ENCODE measurements around the gene FAAP20. TPM values are rescaled to one million over a fixed set of nuclear protein-coding genes. Genes with fewer than 3 reads are reported as not detected.

The FAAP20 gene
- total RNA-seq, 4 donors from 2014 or later, result 19.4 to 84.5 (median 34.9) TPM

- TF ChIP-seq POLR2A (IDR thresholded peaks at IDR 0.05) (no peak), POLR2AphosphoS5 (IDR thresholded peaks at IDR 0.05) (peak in 1 of 3 donors; percentile 6), CTCF (IDR thresholded peaks at IDR 0.05) (no peak), EP300 (IDR thresholded peaks at IDR 0.05; ENCODE audit: low read depth) (no peak)
- Histone ChIP-seq H3K9me3 (no peaks in the 10 kb centered on the region), H3K36me3 (no peaks in the 10 kb centered on the region), H3K4me1 (peaks cover 44 to 66% (median 55%) of the 10 kb centered on the region in 4 donors), H3K27me3 (no peaks in the 10 kb centered on the region), H3K27ac (peak overlapping the region; percentile 76 to 92 (median 90)), H3K4me3 (no peak overlapping the region)
- 32 to 49% methylated on average over 5 to 24 of the region's 24 CpGs for WGBS, 2 donors (ENCODE audit: low coverage in 1 of 2)
- intact Hi-C loops (cut with DNase I; ENCODE audit: low total_unique reads) (no loop called here), in situ Hi-C loops (cut with MboI; ENCODE audit: low pct_ligation_motif_present in 1 of 4, low pct_unique_long_range_greater_than_20kb in 1 of 4, low sequenced_read_pairs in 3 of 4) (loop anchor here in 3 of 4 donors (10.0 to 25.0 kb wide), 2 partner anchors 104 to 166 kb away; no protein-coding TSS in a partner anchor)
- DNase-seq, result peak; percentile 62
Observed at GRCh38 chr1:2208309-2209239, 14.0 kb upstream of the FAAP20 start.

- WGBS, 2 donors (ENCODE audit: low coverage in 1 of 2), result 60 to 74% methylated on average over 1 to 16 of the region's 16 CpGs
- DNase-seq, result no peak
- H3K27ac ChIP-seq, result peak overlapping the region; percentile 76 to 92 (median 90)
- H3K9me3 ChIP-seq, result no peaks in the 10 kb centered on the region
- H3K36me3 ChIP-seq, result no peaks in the 10 kb centered on the region
- TF ChIP-seq CTCF (IDR thresholded peaks at IDR 0.05), result no peak
- TF ChIP-seq POLR2A (IDR thresholded peaks at IDR 0.05), result no peak
- TF ChIP-seq POLR2AphosphoS5 (IDR thresholded peaks at IDR 0.05), result no peak
- TF ChIP-seq EP300 (IDR thresholded peaks at IDR 0.05; ENCODE audit: low read depth), result no peak
- H3K4me1 ChIP-seq, result peaks cover 27 to 50% (median 39%) of the 10 kb centered on the region in 4 donors
- in situ Hi-C loops (cut with MboI; ENCODE audit: low pct_ligation_motif_present in 1 of 4, low pct_unique_long_range_greater_than_20kb in 1 of 4, low sequenced_read_pairs in 3 of 4) (loop anchor here in 3 of 4 donors (10.0 to 25.0 kb wide), 2 partner anchors 105 to 168 kb away; no protein-coding TSS in a partner anchor), intact Hi-C loops (cut with DNase I; ENCODE audit: low total_unique reads) (no loop called here)
- H3K27me3 ChIP-seq, result no peaks in the 10 kb centered on the region
- no peak overlapping the region for H3K4me3 ChIP-seq
Observed at GRCh38 chr1:2206813-2207487, 12.4 kb upstream of the FAAP20 start.

DNA sequence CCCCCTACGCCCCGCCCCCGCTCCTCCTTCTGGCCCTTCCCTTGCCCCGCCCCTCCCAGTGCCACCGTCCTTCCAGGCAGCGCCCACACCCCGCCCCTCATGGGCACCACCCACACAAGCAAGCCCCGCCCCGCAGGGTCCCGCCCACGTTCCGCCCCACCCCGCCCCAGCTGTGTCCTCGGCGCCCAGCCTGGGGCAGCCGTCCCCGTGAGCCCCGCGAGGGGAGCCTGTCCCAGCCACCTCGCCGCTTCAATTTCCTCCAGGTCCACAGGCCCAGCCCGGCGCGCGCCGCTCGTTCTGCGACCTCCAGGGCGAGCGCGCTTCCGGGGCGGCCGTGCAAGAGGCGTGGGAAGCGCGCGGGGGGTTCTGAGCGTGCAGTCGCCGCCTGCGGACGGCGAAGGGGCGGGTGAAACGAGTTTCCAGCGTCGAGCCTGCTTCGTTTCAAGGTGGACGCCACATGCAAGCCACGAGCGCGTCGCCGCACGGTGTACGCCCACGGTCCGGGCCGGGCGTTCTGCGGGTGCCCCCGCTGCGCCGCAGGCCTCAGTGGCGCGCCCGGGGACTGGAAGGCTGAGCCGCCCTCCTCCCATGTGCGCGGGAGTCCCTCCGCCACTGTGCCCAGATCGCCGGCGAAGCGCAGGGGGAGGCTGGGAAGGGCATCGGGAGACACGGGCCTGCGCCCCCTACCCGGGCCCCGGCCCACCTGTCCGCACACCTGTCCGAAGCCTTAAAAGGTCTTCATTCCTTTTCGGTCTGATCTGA, 10.8 kb upstream of the FAAP20 start:
- Histone ChIP-seq H3K4me1 (peaks cover 27 to 56% (median 41%) of the 10 kb centered on the region in 4 donors), H3K27me3 (no peaks in the 10 kb centered on the region), H3K4me3 (peak overlapping the region; percentile 42 to 59 (median 51)), H3K27ac (peak overlapping the region; percentile 76 to 92 (median 90)), H3K9me3 (no peaks in the 10 kb centered on the region), H3K36me3 (no peaks in the 10 kb centered on the region)
- intact Hi-C loops (cut with DNase I; ENCODE audit: low total_unique reads) (no loop called here), in situ Hi-C loops (cut with MboI; ENCODE audit: low pct_ligation_motif_present in 1 of 4, low pct_unique_long_range_greater_than_20kb in 1 of 4, low sequenced_read_pairs in 3 of 4) (loop anchor here in 3 of 4 donors (10.0 to 25.0 kb wide), 2 partner anchors 107 to 169 kb away; no protein-coding TSS in a partner anchor)
- 26% methylated on average over 16 of the region's 84 CpGs; no CpG with 5 or more reads in 1 of the 2 donors for WGBS, 2 donors (ENCODE audit: low coverage in 1 of 2)
- DNase-seq, result peak; percentile 98
- TF ChIP-seq EP300 (IDR thresholded peaks at IDR 0.05; ENCODE audit: low read depth) (no peak), POLR2AphosphoS5 (IDR thresholded peaks at IDR 0.05) (peak; percentile 48 to 71 (median 70)), CTCF (IDR thresholded peaks at IDR 0.05) (peak in 3 of 5 experiments; percentile 13 to 40 (median 25)), POLR2A (IDR thresholded peaks at IDR 0.05) (peak; percentile 51)
